ENCODE measurements around the gene ATAD3B.

DNA sequence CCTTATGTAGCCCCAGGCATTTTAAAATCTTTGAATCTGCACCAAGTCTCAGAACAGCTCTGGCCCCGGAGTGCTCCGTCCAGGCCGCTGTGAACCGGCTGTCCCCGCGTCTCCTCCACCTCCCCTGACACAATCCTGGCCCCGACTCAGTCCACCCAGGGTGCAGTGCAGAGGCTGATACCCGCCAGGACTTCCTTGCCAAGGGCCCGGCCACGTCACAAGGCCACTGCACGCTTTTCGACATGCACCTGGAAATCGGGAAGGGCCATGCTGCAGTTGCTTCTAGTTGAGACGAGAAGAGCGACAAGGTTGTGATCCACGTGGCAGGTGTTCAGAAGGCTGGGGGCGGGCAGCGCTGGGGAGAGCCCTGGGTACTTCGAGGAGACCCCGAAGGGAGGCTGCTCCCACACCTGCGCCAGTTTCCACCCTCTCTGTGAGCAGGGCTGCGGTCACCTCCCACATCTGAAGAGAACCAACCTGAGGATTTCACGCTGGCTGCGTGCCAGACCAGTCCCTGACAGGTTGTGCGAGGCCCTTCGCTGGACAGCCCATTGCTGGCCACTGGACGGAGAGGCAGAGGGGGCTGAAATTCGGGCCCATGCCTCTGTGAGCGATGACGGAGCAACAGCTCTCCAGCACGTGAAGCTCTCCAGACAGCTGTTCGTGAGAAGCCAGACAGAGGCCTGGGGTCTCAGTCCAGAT, 29.3 kb upstream of the ATAD3B start:
- no peak for TF ChIP-seq EZH2 (IDR thresholded peaks at IDR 0.05; ENCODE audit: low read length)
- TF ChIP-seq, protein P1, sequence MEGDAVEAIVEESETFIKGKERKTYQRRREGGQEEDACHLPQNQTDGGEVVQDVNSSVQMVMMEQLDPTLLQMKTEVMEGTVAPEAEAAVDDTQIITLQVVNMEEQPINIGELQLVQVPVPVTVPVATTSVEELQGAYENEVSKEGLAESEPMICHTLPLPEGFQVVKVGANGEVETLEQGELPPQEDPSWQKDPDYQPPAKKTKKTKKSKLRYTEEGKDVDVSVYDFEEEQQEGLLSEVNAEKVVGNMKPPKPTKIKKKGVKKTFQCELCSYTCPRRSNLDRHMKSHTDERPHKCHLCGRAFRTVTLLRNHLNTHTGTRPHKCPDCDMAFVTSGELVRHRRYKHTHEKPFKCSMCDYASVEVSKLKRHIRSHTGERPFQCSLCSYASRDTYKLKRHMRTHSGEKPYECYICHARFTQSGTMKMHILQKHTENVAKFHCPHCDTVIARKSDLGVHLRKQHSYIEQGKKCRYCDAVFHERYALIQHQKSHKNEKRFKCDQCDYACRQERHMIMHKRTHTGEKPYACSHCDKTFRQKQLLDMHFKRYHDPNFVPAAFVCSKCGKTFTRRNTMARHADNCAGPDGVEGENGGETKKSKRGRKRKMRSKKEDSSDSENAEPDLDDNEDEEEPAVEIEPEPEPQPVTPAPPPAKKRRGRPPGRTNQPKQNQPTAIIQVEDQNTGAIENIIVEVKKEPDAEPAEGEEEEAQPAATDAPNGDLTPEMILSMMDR (optimal IDR thresholded peaks at IDR 0.05 in 1 of 3, IDR thresholded peaks at IDR 0.05 in 1 of 3, conservative IDR thresholded peaks at IDR 0.05 in 1 of 3; ENCODE audit: extremely low read depth in 1 of 3, insufficient read depth in 2 of 3, low read length in 3 of 3) = no peak
